ENCODE results near the gene HIKESHI. TPM values are rescaled to one million over a fixed set of nuclear protein-coding genes. Genes with fewer than 3 reads are reported as not detected.

The HIKESHI gene
- total RNA-seq, 6 experiments from 2014 or later = 38.9 to 51.7 (median 41.9) TPM

GRCh38 chr11:86274999-86275398 is 27.0 kb upstream of the HIKESHI start:
- peaks cover 42% of the 10 kb centered on the region for H3K36me3 Mint-ChIP-seq (ENCODE audit: low read depth)
- H3K27ac Mint-ChIP-seq = no peak overlapping the region
- no peaks in the 10 kb centered on the region for H3K9me3 Mint-ChIP-seq

DNA sequence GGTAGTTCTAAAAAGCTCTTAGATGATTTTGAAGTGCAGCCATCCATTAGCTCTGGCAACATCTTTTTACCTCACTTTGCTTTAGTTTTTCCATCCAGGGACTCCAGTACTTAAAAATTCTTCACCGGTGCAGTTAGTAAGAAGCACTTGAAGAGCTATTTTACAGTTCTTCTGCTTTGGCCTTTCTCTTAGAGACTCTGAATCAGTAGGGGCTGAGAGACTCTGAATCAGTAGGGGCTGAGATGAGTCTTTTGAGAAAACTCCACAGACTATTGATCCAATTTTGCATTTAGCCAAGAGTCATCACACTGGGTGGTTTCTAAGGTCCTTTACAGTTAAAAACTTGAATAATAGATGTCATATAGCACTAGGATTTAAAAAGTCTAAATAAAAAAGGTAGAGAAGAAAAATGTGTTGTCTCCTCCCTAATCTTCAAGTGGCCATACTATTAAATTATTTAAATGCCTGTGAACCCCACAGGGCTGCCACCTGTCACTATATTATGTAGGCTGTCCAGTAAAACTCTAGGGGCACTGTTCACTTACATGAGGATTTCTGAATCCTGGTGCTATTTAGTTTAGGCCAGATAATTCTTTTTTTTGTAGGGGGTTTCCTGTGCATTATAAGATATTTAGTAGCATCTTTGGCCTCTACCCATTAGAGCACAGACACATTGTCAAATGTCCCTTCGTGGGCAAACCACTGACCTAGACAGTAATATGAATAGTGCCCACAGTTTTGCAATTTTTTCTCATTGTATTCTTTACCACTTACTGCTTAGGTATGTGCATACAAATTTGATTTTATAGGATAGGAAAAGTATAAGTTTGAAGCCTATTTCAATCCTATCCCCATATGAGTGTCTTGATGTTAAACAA is 26.3 kb upstream of the HIKESHI start:
- no peaks in the 10 kb centered on the region for H3K4me1 Mint-ChIP-seq (ENCODE audit: low read depth)
- H3K27me3 Mint-ChIP-seq (ENCODE audit: insufficient read depth) = no peaks in the 10 kb centered on the region; the same call in 1 of the 2 replicates
- H3K4me3 Mint-ChIP-seq = no peak overlapping the region
- no peak for DNase-seq
- H3K36me3 Mint-ChIP-seq (ENCODE audit: low read depth) = peaks cover 44% of the 10 kb centered on the region
- TF ChIP-seq, protein P1, sequence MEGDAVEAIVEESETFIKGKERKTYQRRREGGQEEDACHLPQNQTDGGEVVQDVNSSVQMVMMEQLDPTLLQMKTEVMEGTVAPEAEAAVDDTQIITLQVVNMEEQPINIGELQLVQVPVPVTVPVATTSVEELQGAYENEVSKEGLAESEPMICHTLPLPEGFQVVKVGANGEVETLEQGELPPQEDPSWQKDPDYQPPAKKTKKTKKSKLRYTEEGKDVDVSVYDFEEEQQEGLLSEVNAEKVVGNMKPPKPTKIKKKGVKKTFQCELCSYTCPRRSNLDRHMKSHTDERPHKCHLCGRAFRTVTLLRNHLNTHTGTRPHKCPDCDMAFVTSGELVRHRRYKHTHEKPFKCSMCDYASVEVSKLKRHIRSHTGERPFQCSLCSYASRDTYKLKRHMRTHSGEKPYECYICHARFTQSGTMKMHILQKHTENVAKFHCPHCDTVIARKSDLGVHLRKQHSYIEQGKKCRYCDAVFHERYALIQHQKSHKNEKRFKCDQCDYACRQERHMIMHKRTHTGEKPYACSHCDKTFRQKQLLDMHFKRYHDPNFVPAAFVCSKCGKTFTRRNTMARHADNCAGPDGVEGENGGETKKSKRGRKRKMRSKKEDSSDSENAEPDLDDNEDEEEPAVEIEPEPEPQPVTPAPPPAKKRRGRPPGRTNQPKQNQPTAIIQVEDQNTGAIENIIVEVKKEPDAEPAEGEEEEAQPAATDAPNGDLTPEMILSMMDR (IDR thresholded peaks at IDR 0.05) = peak; percentile 30
- no peak overlapping the region for H3K27ac Mint-ChIP-seq
- H3K9me3 Mint-ChIP-seq = no peaks in the 10 kb centered on the region

More at GRCh38 chr11:86274999-86275398, 27.0 kb upstream of the HIKESHI start:
- no peaks in the 10 kb centered on the region for H3K4me1 Mint-ChIP-seq (ENCODE audit: low read depth)
- H3K27me3 Mint-ChIP-seq (ENCODE audit: insufficient read depth) = no peaks in the 10 kb centered on the region; the same call in 1 of the 2 replicates
- no peak overlapping the region for H3K4me3 Mint-ChIP-seq
- TF ChIP-seq, protein P1 (IDR thresholded peaks at IDR 0.05) = no peak
- DNase-seq = no peak

GRCh38 chr11:86277741-86278140 is 24.3 kb upstream of the HIKESHI start:
- no peaks in the 10 kb centered on the region for H3K9me3 Mint-ChIP-seq
- H3K27ac Mint-ChIP-seq = no peak overlapping the region
- H3K27me3 Mint-ChIP-seq (ENCODE audit: insufficient read depth) = no peaks in the 10 kb centered on the region; the same call in 1 of the 2 replicates
- TF ChIP-seq, protein P1 (IDR thresholded peaks at IDR 0.05) = no peak
- DNase-seq = no peak
- H3K4me1 Mint-ChIP-seq (ENCODE audit: low read depth) = no peaks in the 10 kb centered on the region
- H3K4me3 Mint-ChIP-seq = no peak overlapping the region
- H3K36me3 Mint-ChIP-seq (ENCODE audit: low read depth) = peaks cover 38% of the 10 kb centered on the region

GRCh38 chr11:86278226-86278625 is 23.8 kb upstream of the HIKESHI start:
- DNase-seq = no peak
- Mint-ChIP-seq H3K36me3 (ENCODE audit: low read depth) (peaks cover 35% of the 10 kb centered on the region), H3K27ac (no peak overlapping the region), H3K4me1 (ENCODE audit: low read depth) (no peaks in the 10 kb centered on the region), H3K9me3 (no peaks in the 10 kb centered on the region), H3K4me3 (no peak overlapping the region), H3K27me3 (ENCODE audit: insufficient read depth) (no peaks in the 10 kb centered on the region; the same call in 1 of the 2 replicates)
- TF ChIP-seq, protein P1 (IDR thresholded peaks at IDR 0.05) = no peak

DNA sequence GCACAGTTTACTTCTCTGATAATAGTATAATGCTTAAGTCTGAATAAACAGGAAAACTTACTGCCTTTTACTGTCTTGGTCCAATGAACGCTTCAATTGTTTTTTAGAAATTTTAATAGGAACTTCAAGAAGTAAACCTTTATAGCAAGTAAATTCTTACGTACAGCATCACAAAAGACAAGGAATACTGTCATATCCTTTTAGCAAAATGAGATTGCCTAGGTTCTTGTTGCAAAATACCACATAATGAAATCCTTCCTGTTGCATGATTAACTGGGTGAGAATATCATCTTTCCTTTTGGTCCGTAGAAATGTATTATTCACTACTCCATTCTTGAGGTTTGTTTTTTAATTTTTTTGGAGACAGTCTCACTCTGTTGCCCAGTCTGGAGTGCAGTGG is 22.3 kb upstream of the HIKESHI start:
- TF ChIP-seq, protein P1 (IDR thresholded peaks at IDR 0.05) = no peak
- H3K4me1 Mint-ChIP-seq (ENCODE audit: low read depth) = no peaks in the 10 kb centered on the region
- no peak overlapping the region for H3K27ac Mint-ChIP-seq
- H3K27me3 Mint-ChIP-seq (ENCODE audit: insufficient read depth) = no peaks in the 10 kb centered on the region; the same call in 1 of the 2 replicates
- peaks cover 39% of the 10 kb centered on the region for H3K36me3 Mint-ChIP-seq (ENCODE audit: low read depth)
- H3K4me3 Mint-ChIP-seq = no peak overlapping the region
- DNase-seq = no peak
- no peaks in the 10 kb centered on the region for H3K9me3 Mint-ChIP-seq
